GM21825 (cell line): ENCODE measurements around the gene UBASH3A.

Experiments
- ATAC-seq: cut with Tn5 transposase; IDR thresholded peaks from one replicate; pipeline ENCODE4 v1.9.1; 2021; ENCODE audit warnings: mild to moderate bottlenecking, moderate library complexity; ENCODE audit not compliant: unreplicated experiment

UBASH3A gene

DNA sequence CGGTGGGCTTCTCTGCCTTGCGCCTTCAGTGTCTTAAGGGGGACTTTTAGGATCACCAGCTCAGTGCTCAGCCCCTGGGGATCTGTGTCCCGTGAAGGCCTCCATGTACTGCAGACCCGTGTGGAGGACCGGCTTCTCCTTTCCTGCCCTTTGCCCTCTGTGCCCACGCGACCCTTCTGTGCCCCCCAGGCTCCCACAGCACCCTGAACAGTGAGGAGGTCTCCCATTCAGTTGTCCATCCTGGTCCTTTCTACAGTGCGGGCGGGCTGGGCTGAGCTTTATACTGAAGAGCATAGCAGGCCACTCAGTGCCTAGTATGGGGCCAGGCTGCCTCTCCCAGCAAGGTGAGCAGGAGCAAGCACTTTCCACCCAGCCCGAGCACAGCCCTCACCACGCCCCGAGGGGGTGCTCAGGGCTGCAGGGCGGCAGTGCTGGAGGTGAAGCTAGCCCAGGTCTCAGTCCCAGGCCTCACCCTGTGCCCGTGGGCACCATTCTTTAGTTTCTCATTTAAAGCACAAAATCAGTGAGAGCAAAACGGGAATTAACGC, 29.7 kb upstream of the UBASH3A start:
- no peak for ATAC-seq

DNA sequence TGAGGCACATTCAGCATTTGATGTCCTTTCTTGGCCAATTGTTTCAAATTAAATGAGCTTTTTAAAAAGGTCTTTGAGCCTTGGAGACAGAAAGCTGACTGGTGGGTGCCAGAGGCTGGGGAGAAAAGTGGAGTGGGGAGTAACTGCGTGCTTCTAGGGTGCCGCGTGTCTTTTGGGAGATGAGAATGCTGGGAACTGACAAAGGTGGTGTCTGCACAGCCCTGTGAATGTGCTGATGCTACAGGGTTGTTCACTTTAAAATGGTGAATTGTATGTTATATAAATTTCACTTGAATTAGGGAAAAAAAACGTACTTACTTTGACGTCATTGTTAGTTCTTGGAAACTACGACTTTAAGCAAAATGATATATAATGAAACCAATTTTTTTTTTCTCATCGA, 29.2 kb upstream of the UBASH3A start:
- no peak for ATAC-seq

DNA sequence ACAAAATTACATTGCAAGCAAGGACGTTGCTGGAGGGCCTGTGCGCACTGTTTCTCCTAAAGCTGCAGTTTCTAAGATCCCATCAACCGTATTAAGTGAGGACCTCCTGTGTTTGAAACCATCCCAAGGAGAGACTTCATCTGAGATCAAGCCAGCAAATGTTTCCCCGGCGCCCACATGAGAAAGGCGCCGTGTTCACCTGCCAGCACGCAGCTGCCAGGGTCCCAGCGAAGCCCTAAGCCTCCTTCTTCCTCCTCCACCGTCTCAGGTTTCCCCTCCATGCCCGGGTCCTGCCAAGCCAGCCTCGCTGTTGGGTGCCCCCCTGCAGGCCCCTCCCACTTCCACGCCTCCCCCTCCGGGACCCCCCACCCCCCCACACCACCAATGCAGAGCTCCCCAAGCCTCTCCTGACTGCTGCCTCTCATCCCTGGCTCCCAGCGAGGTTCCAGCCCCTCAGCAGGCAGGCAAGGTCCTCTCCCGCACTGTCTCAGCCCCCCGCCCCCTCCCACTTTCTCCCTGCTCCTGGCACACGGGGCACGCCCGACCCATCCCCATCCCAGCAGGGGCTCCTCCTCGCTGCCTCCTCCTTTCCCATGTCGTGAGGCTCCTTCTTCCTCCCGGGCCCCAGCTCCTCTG, 28.7 kb upstream of the UBASH3A start:
- no peak for ATAC-seq

DNA sequence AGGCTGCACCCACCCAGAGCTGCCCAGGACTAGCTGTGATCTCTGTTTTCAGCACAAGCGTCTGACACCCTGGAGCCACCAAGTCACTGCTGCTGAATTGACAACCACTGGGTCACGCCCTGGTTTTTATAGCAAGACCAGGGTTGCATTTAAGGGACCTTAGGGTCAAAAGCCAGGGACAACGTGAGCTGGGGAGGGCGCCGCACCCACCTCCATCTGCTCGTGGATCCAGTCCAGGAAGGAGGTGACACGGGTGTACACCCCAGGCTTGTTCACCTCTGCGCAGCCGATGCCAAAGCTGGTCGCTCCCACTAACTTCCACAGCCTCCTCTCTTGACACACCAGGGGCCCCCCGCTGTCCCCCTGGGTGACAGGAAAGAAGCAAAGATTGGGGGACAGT, 28.2 kb upstream of the UBASH3A start:
- no peak for ATAC-seq

DNA sequence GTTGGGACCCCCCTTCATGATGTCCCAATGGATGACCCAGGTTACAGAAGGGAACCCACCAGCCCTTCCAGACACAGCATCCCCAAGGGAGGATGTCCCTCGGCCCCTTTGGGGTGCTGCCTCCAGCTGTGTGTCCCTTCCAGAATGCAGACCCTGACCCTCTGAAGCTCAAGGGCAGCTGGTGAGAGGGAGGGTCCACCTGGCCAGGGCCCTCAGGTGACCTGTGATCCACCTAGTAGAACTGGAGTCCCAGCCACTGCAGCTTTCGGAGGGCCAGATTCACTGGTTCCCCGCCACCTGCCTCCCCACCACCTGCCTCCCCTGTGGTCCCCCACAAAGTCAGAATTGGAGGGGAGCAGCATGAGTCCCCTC, 27.8 kb upstream of the UBASH3A start:
- ATAC-seq, result no peak

DNA sequence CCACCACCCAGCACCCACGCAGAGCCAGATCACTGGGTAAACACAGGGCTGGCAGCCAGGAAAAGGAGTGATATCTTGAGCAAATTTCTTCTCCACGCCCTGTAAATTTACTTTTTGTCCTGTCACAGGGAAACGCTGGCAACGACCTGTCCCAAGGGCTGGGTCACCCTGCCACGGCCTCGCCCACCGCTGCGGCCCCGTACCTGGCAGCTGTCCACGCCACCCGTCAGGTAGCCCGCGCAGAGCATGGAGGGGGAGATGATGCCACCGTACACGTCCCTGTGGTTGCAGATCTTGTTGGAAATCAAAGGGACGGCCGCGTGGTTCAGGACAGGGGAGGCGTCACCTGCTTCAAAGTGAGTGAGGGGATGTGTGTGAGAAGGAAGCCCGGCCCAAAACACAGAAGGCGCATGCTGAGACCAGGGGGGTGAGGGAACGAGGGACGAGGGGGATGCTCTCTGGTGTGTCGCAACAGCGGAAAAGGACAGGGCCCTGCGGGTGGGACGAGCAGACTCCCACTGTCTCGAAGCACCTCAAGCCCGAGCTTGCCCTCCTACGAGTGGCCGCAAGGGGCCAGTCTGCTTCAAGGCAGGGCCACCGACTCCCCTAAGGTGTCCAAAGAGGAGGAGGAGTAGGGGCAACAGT, 27.2 kb upstream of the UBASH3A start:
- ATAC-seq, result no peak

DNA sequence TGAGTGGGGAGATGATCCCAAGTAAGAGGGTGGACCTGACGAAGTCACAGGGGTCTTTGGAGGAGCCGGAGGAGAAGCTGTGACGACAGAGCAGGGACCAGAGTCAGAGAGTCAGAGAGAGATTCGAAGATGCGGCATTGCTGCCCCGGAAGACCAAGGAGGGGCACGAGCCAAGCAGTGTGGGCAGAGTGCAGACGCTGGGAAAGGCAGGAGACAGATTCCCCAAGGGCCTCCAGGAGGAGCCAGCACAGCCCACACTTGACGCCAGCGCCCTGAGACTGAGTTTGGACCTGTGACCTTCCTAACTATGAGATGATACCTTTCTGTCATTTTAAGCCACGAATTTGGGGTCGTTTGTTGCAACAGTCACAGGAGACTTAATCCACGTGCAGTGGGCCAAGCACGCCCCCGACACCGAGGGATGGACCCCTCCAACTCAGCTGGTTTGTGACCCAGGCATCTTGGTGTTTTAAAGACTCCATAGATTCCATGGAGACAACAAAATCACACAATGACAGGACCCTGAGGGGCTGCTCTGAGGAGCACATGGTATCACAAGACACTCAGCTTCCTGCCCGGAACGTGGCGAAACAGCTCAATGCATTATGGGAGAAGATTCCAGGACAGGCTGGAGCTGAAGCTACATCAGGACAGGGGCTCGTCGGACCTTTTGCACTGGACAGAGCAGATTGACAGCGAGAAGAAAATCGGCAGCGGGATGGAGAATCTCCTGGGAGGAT, 26.3 kb upstream of the UBASH3A start:
- ATAC-seq, result no peak

DNA sequence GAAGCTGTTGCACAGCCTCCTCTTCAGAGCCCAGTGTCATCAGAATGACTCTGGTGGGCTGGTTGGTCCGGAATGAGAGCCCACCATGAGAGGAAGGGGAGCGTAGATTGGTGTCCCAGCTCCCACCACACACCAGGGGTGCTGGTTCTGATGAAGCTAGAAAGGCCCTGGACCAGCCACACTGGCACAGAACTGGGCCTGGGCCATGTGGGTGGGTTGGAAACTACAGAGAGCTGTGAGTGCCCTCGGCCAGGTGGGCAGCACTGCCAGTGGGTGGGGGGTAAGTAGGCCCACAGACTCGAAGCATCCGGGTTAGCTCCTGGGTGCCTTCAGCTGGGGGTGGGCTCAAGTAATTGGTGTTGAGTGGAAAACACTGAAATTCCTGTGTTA, 25.8 kb upstream of the UBASH3A start:
- no peak for ATAC-seq

DNA sequence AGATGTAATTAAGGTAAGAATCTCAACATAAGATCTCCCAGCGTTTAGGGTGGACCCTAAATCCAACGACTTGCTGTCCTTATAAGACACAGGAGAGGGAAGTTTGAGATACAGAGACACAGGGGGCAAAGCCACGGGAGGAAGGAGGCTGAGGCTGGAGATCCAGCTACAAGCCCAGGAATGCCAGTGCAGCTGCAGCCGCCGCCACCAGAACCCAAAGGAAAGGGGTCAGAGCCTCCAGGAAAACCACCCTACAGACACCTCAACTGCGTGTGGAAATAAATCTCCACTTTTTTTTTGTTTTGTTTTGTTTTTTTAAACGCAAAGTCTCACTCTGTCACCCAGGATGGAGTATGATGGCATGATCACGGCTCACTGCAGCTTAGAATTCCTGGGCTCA, 25.3 kb upstream of the UBASH3A start:
- ATAC-seq, result no peak

DNA sequence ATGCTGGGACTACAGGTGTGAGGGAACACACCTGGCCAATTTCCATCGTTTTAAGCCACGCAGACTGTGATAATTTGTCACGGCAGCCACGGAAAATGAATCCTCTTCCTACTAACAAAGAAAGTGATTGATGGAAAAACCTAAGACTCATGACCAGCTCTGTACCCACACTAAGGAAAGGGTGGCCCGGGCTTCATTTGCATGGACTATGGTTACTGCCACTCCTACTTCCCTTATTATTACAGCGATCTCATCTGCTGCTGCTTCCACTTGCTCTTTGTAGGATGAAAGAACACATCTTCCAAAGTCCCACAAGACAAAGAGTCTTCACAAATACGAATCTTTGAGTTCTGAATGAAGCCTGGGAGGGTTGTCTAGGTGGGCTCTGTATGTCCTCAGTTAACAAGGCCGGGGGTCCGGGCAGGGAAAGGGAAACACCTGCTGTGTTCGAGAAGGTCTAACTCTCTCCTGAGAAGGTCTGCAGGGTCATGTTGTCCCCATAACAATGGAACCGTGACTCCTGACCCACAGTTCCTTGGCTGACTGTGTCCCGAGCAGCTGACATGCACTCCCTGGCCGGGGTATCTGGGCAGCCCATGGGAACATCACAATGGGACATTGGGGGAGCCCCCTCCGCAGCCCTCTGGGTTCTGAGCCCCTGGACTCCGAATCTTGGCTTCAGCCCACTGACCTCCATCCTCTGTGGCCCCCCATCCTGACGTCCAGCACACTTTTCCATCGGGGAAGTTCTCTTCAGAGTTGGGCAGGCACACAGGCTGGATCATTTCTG, 24.1 kb upstream of the UBASH3A start:
- no peak for ATAC-seq

DNA sequence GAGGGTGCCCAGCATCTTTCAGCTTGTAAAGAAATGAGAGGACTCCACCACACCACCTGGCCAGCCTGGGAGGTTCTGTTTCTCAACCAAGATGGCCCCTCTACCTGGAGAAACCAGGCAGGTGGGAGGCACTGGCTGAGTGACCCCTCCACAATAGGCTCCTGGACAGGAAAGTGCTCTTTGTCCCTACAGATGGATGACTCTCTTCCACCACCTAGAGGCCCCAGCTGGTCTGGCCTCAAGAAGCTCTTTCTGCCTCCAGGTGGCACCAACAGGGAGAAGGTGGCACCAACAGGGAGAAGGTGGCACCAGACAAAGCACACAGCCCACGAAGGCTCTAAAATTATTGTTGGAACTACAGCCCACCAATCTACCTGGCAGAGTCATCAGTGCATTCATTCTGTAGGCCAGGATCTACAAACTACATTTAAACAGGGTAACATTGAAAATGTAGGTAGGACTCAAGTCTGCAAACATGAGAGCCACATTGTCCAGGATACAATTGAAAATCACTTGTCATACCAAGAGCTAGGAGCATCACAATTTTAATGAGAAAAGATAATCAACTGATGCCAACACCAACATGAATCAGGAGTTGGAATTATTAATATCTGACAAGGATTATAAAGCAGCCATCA, 22.2 kb upstream of the UBASH3A start:
- ATAC-seq, result no peak

DNA sequence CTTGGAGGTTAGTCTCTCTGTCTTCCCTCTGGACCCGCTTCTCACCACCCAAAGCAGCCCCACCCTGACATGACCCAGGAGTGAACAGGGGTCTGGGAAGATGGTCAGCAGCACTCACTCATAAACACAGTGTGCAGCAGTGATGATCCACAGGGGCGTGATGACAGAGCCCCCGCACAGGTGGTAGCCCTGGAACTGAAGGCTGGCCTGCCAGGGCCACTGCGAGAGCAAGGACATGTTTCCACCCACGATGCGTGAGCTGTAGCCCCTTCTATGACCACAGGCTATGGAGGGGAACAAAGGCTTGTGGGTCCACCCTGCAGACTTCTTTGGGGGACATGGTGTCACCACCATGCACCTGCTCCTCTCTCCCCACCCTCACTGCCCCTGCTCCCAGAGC, 20.8 kb upstream of the UBASH3A start:
- no peak for ATAC-seq

DNA sequence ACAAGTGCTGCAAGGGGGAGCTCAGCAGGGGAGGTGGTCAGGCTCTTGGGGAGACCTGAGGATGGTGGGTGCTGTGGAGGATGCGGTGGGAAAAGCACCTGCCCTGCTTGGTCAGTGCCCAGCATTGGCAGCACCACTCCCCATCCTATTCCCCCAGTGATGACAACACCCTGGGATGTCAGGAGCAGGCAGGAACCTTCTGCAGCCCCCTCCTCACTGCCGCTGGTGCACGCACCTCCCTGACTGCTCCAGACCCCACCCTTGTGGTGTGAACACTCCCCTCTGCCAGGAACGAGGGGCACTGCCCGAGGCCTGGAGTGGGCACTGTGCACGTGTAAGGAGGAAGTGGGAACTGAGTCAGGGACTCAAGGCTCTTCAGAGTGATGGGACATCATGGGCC, 20.4 kb upstream of the UBASH3A start:
- ATAC-seq, result no peak

DNA sequence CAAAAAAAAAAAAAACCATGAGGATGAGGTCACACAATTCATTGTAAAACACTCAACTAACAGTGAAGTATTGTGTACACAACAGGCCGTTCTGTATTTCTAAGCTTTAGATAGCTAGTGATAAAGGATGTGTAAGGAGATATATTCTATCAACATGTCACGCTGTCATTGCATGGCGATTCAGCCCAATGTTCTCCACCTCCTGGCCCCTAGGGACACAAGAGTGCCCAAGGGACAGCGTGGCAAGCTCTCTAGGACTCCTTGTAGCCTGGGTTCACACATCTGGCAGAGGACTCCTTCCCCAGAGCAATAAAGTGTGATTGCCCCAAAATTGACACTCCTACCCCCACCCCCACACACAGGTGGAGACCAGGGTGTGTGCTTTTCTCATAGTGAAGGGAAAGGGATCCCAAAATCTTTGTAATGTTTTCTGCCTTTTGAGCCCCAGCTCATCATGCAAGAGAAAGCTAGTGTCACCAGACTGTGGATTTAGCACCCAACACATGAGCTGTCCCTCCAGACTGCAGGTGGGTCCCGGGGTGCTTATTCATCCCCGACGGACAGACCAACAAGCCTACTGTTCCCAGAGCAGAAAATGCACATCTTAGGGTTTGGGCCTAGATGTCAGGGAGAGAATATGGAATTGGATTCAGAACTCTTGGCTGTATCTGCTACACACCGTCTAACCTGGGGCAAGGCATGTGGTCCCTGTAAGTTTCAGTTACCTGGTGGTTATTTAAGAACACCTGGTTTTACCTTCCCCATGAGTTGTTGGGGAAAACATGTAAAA, 19.4 kb upstream of the UBASH3A start:
- no peak for ATAC-seq

DNA sequence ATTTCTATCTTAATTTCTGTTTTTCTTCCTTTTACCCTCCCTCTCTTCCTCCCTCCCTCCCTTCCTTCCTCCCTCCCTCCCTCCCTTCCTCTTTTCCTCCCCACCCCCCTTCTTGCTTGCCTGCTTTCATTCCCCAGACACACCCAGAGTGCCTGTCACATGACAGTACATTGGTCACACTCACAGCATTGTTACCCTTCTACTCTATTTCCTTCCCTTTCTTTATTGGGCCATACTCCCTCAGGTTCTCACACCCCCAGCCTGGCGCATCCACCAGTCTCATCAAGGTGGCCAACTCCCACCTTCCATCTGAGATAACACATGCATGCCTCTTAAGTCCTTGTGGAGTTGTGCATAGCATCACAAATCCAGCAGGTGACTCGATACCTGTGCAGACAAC, 18.7 kb upstream of the UBASH3A start:
- no peak for ATAC-seq

DNA sequence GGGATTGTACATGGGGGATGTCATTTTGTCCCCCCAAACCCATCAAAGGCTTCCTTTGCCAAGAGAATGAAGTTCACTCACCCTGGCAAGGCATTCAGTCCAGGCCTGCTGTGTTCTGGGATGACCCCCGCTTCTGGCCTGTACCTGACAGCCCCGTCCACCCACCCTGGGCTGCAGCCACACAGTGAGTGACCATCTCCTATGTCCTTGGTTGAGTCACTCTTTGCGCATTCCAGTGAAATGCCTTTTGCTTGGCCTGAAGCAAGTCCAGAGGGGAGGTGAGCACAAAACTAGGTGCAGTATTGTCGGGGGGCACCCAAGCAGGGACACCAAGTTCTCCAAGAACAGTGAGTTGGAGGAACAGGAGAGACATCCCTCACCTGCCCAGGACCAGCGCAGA, 18.1 kb upstream of the UBASH3A start:
- ATAC-seq, result no peak

DNA sequence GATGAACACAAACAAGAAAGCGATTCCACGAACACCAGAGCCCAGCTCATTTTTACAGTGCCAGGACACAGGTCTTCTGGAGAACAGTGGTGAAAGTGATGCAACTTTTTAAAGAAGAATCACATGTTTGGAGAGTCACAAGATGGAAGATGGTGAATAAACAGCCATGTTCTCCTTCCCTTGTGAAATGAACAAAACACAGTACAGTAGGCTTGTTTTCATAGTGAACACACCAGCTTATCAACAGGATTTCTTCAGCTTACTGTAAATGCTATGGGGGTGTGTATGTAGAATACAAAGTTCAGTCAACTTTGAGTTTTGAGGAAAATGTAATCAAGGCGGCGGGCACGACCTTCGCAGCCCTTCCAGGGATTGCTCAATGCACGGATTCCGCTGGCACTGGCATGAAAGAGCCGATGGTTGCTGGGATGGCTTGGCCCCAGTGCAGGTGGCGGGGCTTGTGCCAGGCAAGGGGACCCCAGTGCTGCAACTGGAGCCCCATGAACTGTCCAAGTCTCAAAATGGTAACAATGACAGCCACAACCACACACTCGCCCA, 17.6 kb upstream of the UBASH3A start:
- ATAC-seq, result no peak

DNA sequence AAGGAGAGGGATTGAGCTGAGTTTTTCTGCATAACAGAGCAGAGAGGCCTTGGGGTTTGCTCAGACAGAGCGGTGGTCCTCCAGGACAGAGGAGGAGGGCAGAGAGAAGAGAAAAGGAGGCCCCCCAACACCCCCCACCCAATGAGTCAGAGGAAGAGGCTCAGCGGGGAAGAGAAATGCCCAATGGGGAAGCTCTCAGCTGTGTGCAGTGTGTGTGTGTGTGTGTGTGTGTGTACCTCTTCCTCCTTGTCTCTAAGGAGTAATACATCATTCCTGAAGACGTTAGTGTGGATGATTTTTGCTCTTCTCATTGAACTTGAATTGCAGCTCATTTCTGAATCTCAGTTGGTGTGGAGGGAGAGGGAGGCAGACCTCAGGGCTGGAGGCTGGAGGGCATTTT, 16.5 kb upstream of the UBASH3A start:
- ATAC-seq, result no peak

DNA sequence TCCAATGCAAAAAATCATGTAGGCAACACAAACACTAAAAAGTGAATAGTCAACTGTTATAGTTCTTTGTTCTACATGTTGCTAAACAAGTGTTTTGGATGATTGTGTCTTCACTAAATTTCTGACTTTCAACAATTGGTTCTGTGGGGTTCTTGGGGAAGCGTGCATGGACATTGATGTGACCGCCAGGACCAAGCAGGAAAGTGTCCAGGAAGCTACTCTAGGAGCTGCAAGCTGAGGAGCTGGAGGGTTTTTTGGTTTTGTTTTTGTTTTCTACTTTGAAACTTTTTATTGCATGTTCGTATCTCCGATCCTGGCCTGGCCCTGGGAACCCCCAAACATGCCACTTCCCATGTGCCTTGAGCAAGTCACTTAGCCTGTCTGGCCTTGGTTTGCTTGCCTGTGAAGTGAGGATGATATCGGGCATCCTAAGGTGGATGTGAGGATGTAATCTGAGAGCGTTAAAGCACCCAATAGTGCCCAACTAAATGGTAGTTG, 15.8 kb upstream of the UBASH3A start:
- no peak for ATAC-seq
